ENCODE measurements around the gene HAND1. TPM values are rescaled to one million over a fixed set of nuclear protein-coding genes. Genes with fewer than 3 reads are reported as not detected.

Gene HAND1
- total RNA-seq, 4 donors from 2014 or later: not detected

- Histone ChIP-seq H3K27me3 (peaks cover 100% of the 10 kb centered on the region), H3K4me3 (peak overlapping the region in 1 of 2 donors; percentile 38), H3K9me3 (no peaks in the 10 kb centered on the region), H3K4me1 (peaks cover 0 to 72% (median 48%) of the 10 kb centered on the region in 3 donors), H3K27ac (no peak overlapping the region), H3K36me3 (no peaks in the 10 kb centered on the region)
- TF ChIP-seq POLR2A (IDR thresholded peaks at IDR 0.05): no peak
- no peak for TF ChIP-seq EP300 (IDR thresholded peaks at IDR 0.05)
- no peak for TF ChIP-seq POLR2AphosphoS5 (IDR thresholded peaks at IDR 0.05)
- TF ChIP-seq CTCF (IDR thresholded peaks at IDR 0.05): no peak
- ATAC-seq: peak; percentile 35
- WGBS, 2 donors (ENCODE audit: low coverage in 1 of 2): 8% methylated on average over 2 of the region's 68 CpGs; no CpG with 5 or more reads in 1 of the 2 donors
Measured at GRCh38 chr5:154477382-154478223, 424 bp downstream of the HAND1 start.

GRCh38 chr5:154476354-154477205 is 1.4 kb downstream of the HAND1 start:
- Histone ChIP-seq H3K27me3 (peaks cover 100% of the 10 kb centered on the region), H3K4me3 (no peak overlapping the region), H3K4me1 (peaks cover 0 to 69% (median 48%) of the 10 kb centered on the region in 3 donors), H3K36me3 (no peaks in the 10 kb centered on the region), H3K9me3 (no peaks in the 10 kb centered on the region), H3K27ac (no peak overlapping the region)
- TF ChIP-seq EP300 (IDR thresholded peaks at IDR 0.05): no peak
- TF ChIP-seq POLR2AphosphoS5 (IDR thresholded peaks at IDR 0.05): no peak
- no peak for TF ChIP-seq POLR2A (IDR thresholded peaks at IDR 0.05)
- no peak for TF ChIP-seq CTCF (IDR thresholded peaks at IDR 0.05)
- 10 to 11% methylated on average over 3 to 7 of the region's 38 CpGs for WGBS, 2 donors (ENCODE audit: low coverage in 1 of 2)
- ATAC-seq: no peak

- TF ChIP-seq POLR2A (IDR thresholded peaks at IDR 0.05): no peak
- TF ChIP-seq EP300 (IDR thresholded peaks at IDR 0.05): no peak
- no peak for TF ChIP-seq CTCF (IDR thresholded peaks at IDR 0.05)
- no peak for TF ChIP-seq POLR2AphosphoS5 (IDR thresholded peaks at IDR 0.05)
- H3K36me3 ChIP-seq: no peaks in the 10 kb centered on the region
- H3K27me3 ChIP-seq: peaks cover 100% of the 10 kb centered on the region
- ATAC-seq: no peak
- H3K4me3 ChIP-seq: no peak overlapping the region
- peaks cover 0 to 69% (median 48%) of the 10 kb centered on the region in 3 donors for H3K4me1 ChIP-seq
- no peak overlapping the region for H3K27ac ChIP-seq
- WGBS, 2 donors (ENCODE audit: low coverage in 1 of 2): 12 to 14% methylated on average over 14 to 19 of the region's 46 CpGs
- H3K9me3 ChIP-seq: no peaks in the 10 kb centered on the region
Measured at GRCh38 chr5:154475591-154476353, 2.3 kb downstream of the HAND1 start.

GRCh38 chr5:154474396-154475334 is 3.4 kb downstream of the HAND1 start:
- Histone ChIP-seq H3K36me3 (no peaks in the 10 kb centered on the region), H3K27ac (no peak overlapping the region), H3K4me3 (no peak overlapping the region), H3K27me3 (peaks cover 98% of the 10 kb centered on the region), H3K9me3 (no peaks in the 10 kb centered on the region), H3K4me1 (peaks cover 0 to 69% (median 46%) of the 10 kb centered on the region in 3 donors)
- no peak for TF ChIP-seq POLR2AphosphoS5 (IDR thresholded peaks at IDR 0.05)
- no peak for ATAC-seq
- 6 to 14% methylated on average over 15 to 17 of the region's 17 CpGs for WGBS, 2 donors (ENCODE audit: low coverage in 1 of 2)

Measured in gastroesophageal sphincter (tissue), 4 donors.